WTC11 (cell line): ENCODE data around the gene EPHA2.

Source experiments
- TP53 ChIP-seq: sonication (generic); formaldehyde crosslinking; IDR thresholded peaks from 2 replicates; pipeline ENCODE4 v1.8.1; 2023; ENCODE audit warnings: mild to moderate bottlenecking, missing genetic modification reagents
- ZBTB43 ChIP-seq: sonication (generic); formaldehyde crosslinking; IDR thresholded peaks from 2 replicates; pipeline ENCODE4 v1.8.1; 2023; ENCODE audit warnings: mild to moderate bottlenecking, missing genetic modification reagents
- TF ChIP-seq, protein P1 (sequence below): sonication (generic); formaldehyde crosslinking; IDR thresholded peaks from 2 replicates; pipeline ENCODE4 v1.8.1; 2023; ENCODE audit warnings: mild to moderate bottlenecking, missing genetic modification reagents, moderate library complexity
- TF ChIP-seq, protein P2 (sequence below): fragments of 200-600 bp; IDR thresholded peaks from 2 replicates; pipeline ENCODE4 v1.8.0; 2022; ENCODE audit warnings: antibody characterized with exemption

DNA sequence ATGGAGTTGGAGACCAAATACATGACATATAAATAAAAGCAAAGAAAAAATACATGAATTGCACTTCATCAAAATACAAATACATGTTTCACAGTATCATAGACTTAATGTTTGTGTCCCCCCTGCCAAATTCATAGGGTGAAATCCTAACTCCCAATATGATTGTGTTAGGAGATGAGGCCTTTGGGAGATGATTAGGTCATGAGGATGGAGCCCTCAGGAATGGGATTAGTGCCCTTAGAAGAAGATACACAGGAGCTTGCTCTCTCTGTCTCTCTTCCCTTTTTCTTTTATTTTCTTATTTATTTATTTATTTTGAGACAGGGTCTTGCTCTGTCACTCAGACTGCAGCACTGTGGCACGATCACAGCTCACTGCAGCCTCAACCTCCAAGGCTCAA, 56.5 kb downstream of the EPHA2 start:
- TF ChIP-seq, protein P1, sequence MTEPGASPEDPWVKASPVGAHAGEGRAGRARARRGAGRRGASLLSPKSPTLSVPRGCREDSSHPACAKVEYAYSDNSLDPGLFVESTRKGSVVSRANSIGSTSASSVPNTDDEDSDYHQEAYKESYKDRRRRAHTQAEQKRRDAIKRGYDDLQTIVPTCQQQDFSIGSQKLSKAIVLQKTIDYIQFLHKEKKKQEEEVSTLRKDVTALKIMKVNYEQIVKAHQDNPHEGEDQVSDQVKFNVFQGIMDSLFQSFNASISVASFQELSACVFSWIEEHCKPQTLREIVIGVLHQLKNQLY (CRISPR knock-in tag), result no peak
- TF ChIP-seq ZBTB43 (CRISPR knock-in tag) (no peak), TP53 (CRISPR knock-in tag) (no peak)
- TF ChIP-seq, protein P2, sequence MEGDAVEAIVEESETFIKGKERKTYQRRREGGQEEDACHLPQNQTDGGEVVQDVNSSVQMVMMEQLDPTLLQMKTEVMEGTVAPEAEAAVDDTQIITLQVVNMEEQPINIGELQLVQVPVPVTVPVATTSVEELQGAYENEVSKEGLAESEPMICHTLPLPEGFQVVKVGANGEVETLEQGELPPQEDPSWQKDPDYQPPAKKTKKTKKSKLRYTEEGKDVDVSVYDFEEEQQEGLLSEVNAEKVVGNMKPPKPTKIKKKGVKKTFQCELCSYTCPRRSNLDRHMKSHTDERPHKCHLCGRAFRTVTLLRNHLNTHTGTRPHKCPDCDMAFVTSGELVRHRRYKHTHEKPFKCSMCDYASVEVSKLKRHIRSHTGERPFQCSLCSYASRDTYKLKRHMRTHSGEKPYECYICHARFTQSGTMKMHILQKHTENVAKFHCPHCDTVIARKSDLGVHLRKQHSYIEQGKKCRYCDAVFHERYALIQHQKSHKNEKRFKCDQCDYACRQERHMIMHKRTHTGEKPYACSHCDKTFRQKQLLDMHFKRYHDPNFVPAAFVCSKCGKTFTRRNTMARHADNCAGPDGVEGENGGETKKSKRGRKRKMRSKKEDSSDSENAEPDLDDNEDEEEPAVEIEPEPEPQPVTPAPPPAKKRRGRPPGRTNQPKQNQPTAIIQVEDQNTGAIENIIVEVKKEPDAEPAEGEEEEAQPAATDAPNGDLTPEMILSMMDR, result no peak
